Limb (tissue), 2 donors: ENCODE results near the gene FOXF1.
A peak's percentile ranks its signal among the peaks of the same experiment; 100 is the strongest.

Experiments used
- DNase-seq, 2 donors: peaks; one replicate each; pipeline ENCODE4 v3.0.0-alpha.2; 2016; ENCODE audit errors: extremely low spot score in 2 of 2

The FOXF1 gene

GRCh38 chr16:86554917-86555703 is 44.8 kb downstream of the FOXF1 start, which contains the start of gene MTHFSD:
Gene MTHFSD (minus strand): TSS chr16:86555235. CDS start chr16:86555184, 51 bp downstream.
- DNase-seq: peak; percentile 94 to 98

GRCh38 chr16:86555704-86556075 is 45.4 kb downstream of the FOXF1 start:
- DNase-seq: no peak

- no peak for DNase-seq
Measured at GRCh38 chr16:86556576-86556975, 46.2 kb downstream of the FOXF1 start.

GRCh38 chr16:86557587-86557986 is 47.3 kb downstream of the FOXF1 start:
- DNase-seq: no peak

GRCh38 chr16:86558355-86559193 is 48.2 kb downstream of the FOXF1 start:
- no peak for DNase-seq

GRCh38 chr16:86559802-86560305 is 49.5 kb downstream of the FOXF1 start:
- DNase-seq: no peak

GRCh38 chr16:86562356-86562755 is 52.0 kb downstream of the FOXF1 start:
- DNase-seq: no peak

- peak; percentile 84 to 91 for DNase-seq
Measured at GRCh38 chr16:86563469-86564345, 53.4 kb downstream of the FOXF1 start.
